Duodenal mucosa (tissue), 2 donors: ENCODE measurements around the gene EXOC6B.

Experiments used
- H3K27ac ChIP-seq: one replicate; pipeline ENCODE4 v1.7.0; 2013; ENCODE audit warnings: low read depth, low read length
- H3K27me3 ChIP-seq, 2 donors: one replicate each; pipeline ENCODE4 v1.7.0; 2013; ENCODE audit warnings: low read length in 2 of 2, control low read depth in 1 of 2; ENCODE audit not compliant: insufficient read depth in 2 of 2, control insufficient read depth in 1 of 2
- H3K36me3 ChIP-seq, 2 donors: one replicate each; pipeline ENCODE4 v1.7.0; 2013; ENCODE audit warnings: low read length in 2 of 2, control low read depth in 1 of 2; ENCODE audit not compliant: insufficient read depth in 2 of 2, control insufficient read depth in 1 of 2
- H3K4me1 ChIP-seq, 2 donors: one replicate each; pipeline ENCODE4 v1.7.0; 2013; ENCODE audit warnings: low read length in 2 of 2, control low read depth in 1 of 2; ENCODE audit not compliant: insufficient read depth in 2 of 2, control insufficient read depth in 1 of 2
- H3K4me3 ChIP-seq, 2 donors: one replicate each; pipeline ENCODE4 v1.7.0; 2013; ENCODE audit warnings: low read length in 2 of 2, low read depth in 1 of 2
- H3K9ac ChIP-seq, 2 donors: one replicate each; pipeline ENCODE4 v1.7.0; 2013; ENCODE audit warnings: low read length in 2 of 2, low read depth in 1 of 2
- H3K9me3 ChIP-seq, 2 donors: one replicate each; pipeline ENCODE4 v1.7.0; 2013; ENCODE audit warnings: low read length in 2 of 2, control low read depth in 1 of 2; ENCODE audit not compliant: control insufficient read depth in 1 of 2

The EXOC6B gene

GRCh38 chr2:72153026-72153791 is 672.6 kb downstream of the EXOC6B start:
- Histone ChIP-seq H3K27me3 (peaks cover 7 to 20% of the 10 kb centered on the region in 2 donors), H3K4me1 (peaks cover 17% of the 10 kb centered on the region in 2 donors), H3K9me3 (no peaks in the 10 kb centered on the region), H3K36me3 (no peaks in the 10 kb centered on the region), H3K9ac (no peak overlapping the region), H3K27ac (no peak overlapping the region), H3K4me3 (no peak overlapping the region)

DNA sequence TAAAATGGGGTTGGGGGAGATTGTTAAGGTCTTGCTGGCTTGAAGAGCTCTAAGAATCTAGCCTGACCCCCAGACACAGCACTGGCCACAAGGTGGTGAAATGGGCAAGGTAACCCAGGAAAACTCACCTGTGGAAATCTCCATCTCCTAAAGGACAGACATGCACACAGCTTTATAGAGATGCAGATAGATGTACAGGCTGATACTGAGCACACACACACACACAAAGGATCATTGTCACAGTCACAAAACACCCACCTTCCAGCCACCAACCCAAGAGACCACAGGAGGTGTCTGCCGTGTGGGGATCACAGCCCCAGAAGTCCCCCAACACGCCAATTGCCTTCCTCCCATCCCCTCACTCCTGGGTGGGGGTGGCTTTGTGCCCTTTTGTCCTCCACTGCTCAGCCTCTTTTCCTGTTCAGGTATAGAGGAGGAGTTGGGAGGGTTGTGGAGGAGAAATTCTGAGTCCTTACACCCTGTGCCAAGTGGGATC is 674.9 kb downstream of the EXOC6B start:
- H3K27ac ChIP-seq, result no peak overlapping the region
- no peak overlapping the region for H3K9ac ChIP-seq
- H3K4me3 ChIP-seq, result no peak overlapping the region
- peaks cover 30 to 38% of the 10 kb centered on the region in 2 donors for H3K27me3 ChIP-seq
- no peaks in the 10 kb centered on the region for H3K36me3 ChIP-seq
- H3K4me1 ChIP-seq, result peaks cover 25 to 37% of the 10 kb centered on the region in 2 donors
- no peaks in the 10 kb centered on the region for H3K9me3 ChIP-seq

- Histone ChIP-seq H3K27ac (no peak overlapping the region), H3K9ac (no peak overlapping the region), H3K27me3 (peaks cover 36 to 37% of the 10 kb centered on the region in 2 donors), H3K9me3 (no peaks in the 10 kb centered on the region), H3K4me1 (peaks cover 28 to 40% of the 10 kb centered on the region in 2 donors), H3K4me3 (peak overlapping the region; percentile 55 to 79), H3K36me3 (no peaks in the 10 kb centered on the region)
Observed at GRCh38 chr2:72150157-72150860, 675.5 kb downstream of the EXOC6B start.

DNA sequence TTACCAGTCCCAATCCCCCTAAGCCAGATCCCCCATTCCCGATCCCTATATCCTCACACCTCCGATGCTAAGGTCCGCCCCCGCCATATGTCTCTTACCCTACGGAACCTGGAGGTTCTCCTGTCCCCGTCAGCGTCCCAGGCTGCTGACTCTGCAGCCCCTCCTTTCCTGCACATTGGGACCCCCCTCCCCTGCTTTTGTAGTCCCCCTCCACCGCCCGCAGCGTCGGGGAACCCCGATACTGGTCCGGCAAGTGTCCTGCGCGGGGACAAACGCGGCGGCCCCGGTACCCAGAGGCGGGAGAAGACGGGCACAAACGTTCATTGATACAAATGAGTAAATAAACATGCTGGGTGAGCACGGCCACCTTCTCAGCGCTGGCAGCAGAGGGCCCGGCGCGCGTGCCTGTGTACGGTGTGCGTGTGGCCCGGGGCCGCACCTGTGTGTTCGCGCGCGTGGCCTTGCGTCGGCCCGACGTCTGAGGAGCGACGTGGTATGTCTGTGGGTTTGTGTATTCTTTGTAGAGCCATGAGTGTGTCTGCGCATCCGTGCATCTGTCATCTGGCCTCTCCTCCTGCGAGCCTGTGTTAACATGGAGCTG is 676.2 kb downstream of the EXOC6B start:
- H3K4me1 ChIP-seq, result peaks cover 28 to 45% of the 10 kb centered on the region in 2 donors
- peak overlapping the region; percentile 55 to 79 for H3K4me3 ChIP-seq

GRCh38 chr2:72148837-72149555 is 676.8 kb downstream of the EXOC6B start:
- Histone ChIP-seq H3K27ac (no peak overlapping the region), H3K36me3 (no peaks in the 10 kb centered on the region), H3K4me1 (peaks cover 31 to 48% of the 10 kb centered on the region in 2 donors), H3K9ac (peak overlapping the region in 1 of 2 donors; percentile 66), H3K27me3 (peaks cover 39% of the 10 kb centered on the region in 2 donors), H3K9me3 (no peaks in the 10 kb centered on the region), H3K4me3 (peak overlapping the region; percentile 55 to 79)

More for the DNA sequence above, 676.2 kb downstream of the EXOC6B start:
- H3K9ac ChIP-seq, result no peak overlapping the region
- no peaks in the 10 kb centered on the region for H3K36me3 ChIP-seq
- H3K27me3 ChIP-seq, result peaks cover 37 to 39% of the 10 kb centered on the region in 2 donors
- no peaks in the 10 kb centered on the region for H3K9me3 ChIP-seq
- no peak overlapping the region for H3K27ac ChIP-seq

DNA sequence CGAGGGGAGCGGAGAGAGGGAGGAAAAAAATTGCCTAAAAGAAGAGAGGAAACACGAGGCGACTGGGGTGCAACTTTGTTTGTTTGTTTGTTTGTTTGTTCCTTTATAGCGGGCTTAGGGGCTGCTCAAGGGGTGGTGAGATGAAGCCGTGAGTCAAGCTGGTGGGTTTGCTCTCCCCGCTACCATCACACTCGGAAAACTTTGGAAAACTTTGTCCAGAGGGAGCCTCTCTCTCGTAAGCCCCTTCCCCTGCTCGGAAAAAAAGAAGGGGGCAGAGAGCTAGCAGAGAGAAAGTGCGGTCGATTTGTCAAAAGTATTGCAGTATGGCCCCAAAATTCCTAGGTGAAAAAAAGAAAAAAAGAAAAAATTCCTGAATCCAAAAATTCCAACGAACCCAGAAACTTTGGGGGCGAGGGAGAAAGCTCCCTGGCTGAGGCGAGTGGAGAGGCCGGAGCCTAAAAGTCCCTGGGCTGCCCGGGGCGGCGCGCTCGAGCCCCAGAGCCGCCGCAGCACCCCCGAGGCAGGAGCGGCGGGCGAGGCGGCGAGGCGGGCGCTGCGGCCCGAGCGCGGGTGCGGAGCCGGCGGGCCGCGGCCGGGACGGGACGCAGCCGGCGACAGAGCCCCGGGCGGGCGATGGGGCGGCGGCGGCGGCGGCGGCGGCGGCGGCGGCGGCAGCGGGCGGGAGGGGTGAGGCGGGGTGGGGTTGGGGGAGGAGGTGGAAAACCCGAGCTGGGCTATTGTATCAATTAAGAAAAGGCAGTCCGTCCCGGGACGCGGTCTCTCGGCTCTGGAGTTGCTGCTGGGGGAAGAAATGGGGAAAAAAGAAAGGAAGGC is 677.6 kb downstream of the EXOC6B start:
- peaks cover 39 to 43% of the 10 kb centered on the region in 2 donors for H3K27me3 ChIP-seq
- H3K4me1 ChIP-seq, result peaks cover 38 to 55% of the 10 kb centered on the region in 2 donors
- no peak overlapping the region for H3K27ac ChIP-seq
- H3K9ac ChIP-seq, result no peak overlapping the region
- H3K9me3 ChIP-seq, result no peaks in the 10 kb centered on the region
- peak overlapping the region; percentile 54 to 65 for H3K4me3 ChIP-seq
- H3K36me3 ChIP-seq, result no peaks in the 10 kb centered on the region

DNA sequence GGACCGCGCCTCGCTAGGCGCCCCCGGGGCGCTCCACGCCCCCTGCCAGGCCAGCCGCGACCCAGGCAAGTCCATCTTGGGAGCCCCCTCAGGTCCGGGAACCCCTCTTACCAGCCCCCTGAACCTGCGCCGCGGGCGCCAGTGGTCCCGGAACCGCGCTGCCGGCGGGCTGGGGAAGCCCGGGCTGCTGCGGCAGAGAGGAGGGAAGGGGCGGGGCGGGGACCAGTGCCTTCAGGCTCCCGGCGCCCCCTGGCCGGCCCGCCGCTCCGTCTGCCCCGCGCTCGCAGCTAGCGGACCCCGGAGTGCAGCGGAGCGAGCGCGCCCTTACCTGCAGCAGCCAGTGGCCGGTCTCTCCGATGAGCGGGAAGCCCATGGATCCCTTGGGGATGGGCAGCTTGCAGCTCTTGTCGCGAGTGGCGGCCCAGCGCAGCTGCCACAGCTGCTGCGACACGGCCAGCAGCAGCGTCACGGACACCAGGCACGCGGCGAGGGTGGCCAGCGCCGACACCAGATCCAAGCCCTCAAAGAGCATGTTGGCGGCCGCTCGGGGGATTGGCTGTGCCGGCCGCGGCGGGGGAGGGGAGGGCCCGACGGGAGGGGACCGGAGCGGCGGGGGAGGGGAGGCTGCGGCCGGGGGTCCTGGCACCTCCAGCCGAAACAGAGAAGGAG is 678.4 kb downstream of the EXOC6B start, which contains the start of gene CYP26B1:
CYP26B1 (minus strand) TSS at position 560 of the 669 bp plus-strand sequence; CDS start at position 532, 28 bp downstream.
- Histone ChIP-seq H3K4me3 (peak within 1 kb of the TSS; percentile 54 to 65), H3K4me1 (peaks cover 43 to 60% of the 10 kb centered on the region in 2 donors), H3K27ac (no peak within 1 kb of the TSS), H3K27me3 (peaks cover 39 to 43% of the 10 kb centered on the region in 2 donors), H3K36me3 (no peaks in the 10 kb centered on the region), H3K9ac (no peak within 1 kb of the TSS), H3K9me3 (no peaks in the 10 kb centered on the region)

- Histone ChIP-seq H3K27me3 (peaks cover 39 to 43% of the 10 kb centered on the region in 2 donors), H3K9ac (no peak overlapping the region)
Observed at GRCh38 chr2:72146347-72147302, 679.2 kb downstream of the EXOC6B start.

More at GRCh38 chr2:72146347-72147302, 679.2 kb downstream of the EXOC6B start:
- no peaks in the 10 kb centered on the region for H3K9me3 ChIP-seq
- peaks cover 43 to 60% of the 10 kb centered on the region in 2 donors for H3K4me1 ChIP-seq
- H3K4me3 ChIP-seq, result peak overlapping the region; percentile 26 to 58
- no peak overlapping the region for H3K27ac ChIP-seq
- no peaks in the 10 kb centered on the region for H3K36me3 ChIP-seq
